CD4-positive, alpha-beta T cell (primary cell): ENCODE measurements around the gene AGBL1. TPM values are rescaled to one million over a fixed set of nuclear protein-coding genes. Genes with fewer than 3 reads are reported as not detected.

Experiments
- ATAC-seq: fragments of 200-7000 bp; cut with Tn5 transposase; one replicate; pipeline ENCODE4 v1.10.0; 2022; ENCODE audit warnings: mild to moderate bottlenecking; ENCODE audit not compliant: poor library complexity
- CTCF ChIA-PET: fragments of 350-600 bp; sonication (Branson Sonifier 250); formaldehyde crosslinking; loops from one replicate; lab custom pipeline; 2021; ENCODE audit warnings: antibody characterized with exemption, inconsistent platforms; lab: Charles Lee
- POLR2A ChIA-PET: fragments of 350-600 bp; sonication (Branson Sonifier 250); formaldehyde crosslinking; loops from one replicate; lab custom pipeline; 2021; ENCODE audit warnings: antibody characterized with exemption, inconsistent platforms; lab: Charles Lee
- DNase-seq, 14 experiments: peaks; one replicate each; pipeline ENCODE4 v3.0.0-alpha.2; 2013 to 2020; ENCODE audit warnings: mixed read lengths in 2 of 14
- H3K27ac ChIP-seq, 2 donors: one replicate each; pipeline versions ENCODE4 v1.5.1 to v1.7.0; 2013; ENCODE audit warnings: low read length in 2 of 2, low read depth in 1 of 2, mild to moderate bottlenecking in 1 of 2
- H3K27me3 ChIP-seq, 2 experiments: 1 replicate in 1 of 2; 2 replicates in 1 of 2; pipeline versions ENCODE4 v1.6.1 to v1.7.0; 2013; ENCODE audit warnings: low read length in 2 of 2, control low read depth in 1 of 2, mild to moderate bottlenecking in 1 of 2, moderate library complexity in 1 of 2; ENCODE audit not compliant: insufficient read depth in 2 of 2, control insufficient read depth in 1 of 2
- H3K36me3 ChIP-seq: one replicate; pipeline ENCODE4 v1.6.1; 2013; ENCODE audit warnings: low read length, control low read depth; ENCODE audit not compliant: insufficient read depth
- H3K4me1 ChIP-seq: one replicate; pipeline ENCODE4 v1.6.1; 2013; ENCODE audit warnings: low read length, control low read depth; ENCODE audit not compliant: insufficient read depth
- H3K4me3 ChIP-seq: one replicate; pipeline ENCODE4 v1.5.1; 2013; ENCODE audit warnings: mild to moderate bottlenecking, low read length, moderate library complexity
- H3K9me3 ChIP-seq, 2 experiments: 1 replicate in 1 of 2; 2 replicates in 1 of 2; pipeline versions ENCODE4 v1.6.1 to v1.7.0; 2013; ENCODE audit warnings: low read length in 2 of 2, mild to moderate bottlenecking in 2 of 2, control low read depth in 1 of 2, moderate library complexity in 1 of 2; ENCODE audit not compliant: control insufficient read depth in 1 of 2, insufficient read depth in 1 of 2
- H3K27ac Mint-ChIP-seq: one replicate; pipeline ENCODE4 v1.8.0; 2020; ENCODE audit warnings: mixed read lengths
- H3K27me3 Mint-ChIP-seq: one replicate; pipeline ENCODE4 v1.8.0; 2021; ENCODE audit warnings: mixed read lengths
- H3K36me3 Mint-ChIP-seq: one replicate; pipeline ENCODE4 v1.8.0; 2021; ENCODE audit warnings: low read depth, mixed read lengths
- H3K4me1 Mint-ChIP-seq: one replicate; pipeline ENCODE4 v1.8.0; 2021; ENCODE audit warnings: low read depth, mixed read lengths
- H3K4me3 Mint-ChIP-seq: one replicate; pipeline ENCODE4 v1.8.0; 2020; ENCODE audit warnings: mild to moderate bottlenecking, mixed read lengths
- H3K9me3 Mint-ChIP-seq: one replicate; pipeline ENCODE4 v1.8.0; 2020; ENCODE audit warnings: mixed read lengths
- intact Hi-C, 2 experiments: fragments of 100-400 bp; cut with DNase I in 1 of 2; cut with micrococcal nuclease in 1 of 2; formaldehyde crosslinking; loops; one replicate each; pipeline versions ENCODE4 v1.15.1 to v1.9.0; 2023 to 2025; cut with DNase I, micrococcal nuclease
- total RNA-seq, 174 experiments: library from RNA in 2 of 174; stranded (reverse) in 2 of 174; gene quantifications; one replicate each; pipeline ENCODE4 v1.2.3 and lab custom pipeline; 2021 to 2026
- TF ChIP-seq, protein P1 (sequence below): fragments of 200-600 bp; IDR thresholded peaks from one replicate; pipeline ENCODE4 v1.8.0; 2022; ENCODE audit warnings: antibody characterized with exemption, mild to moderate bottlenecking

Gene AGBL1
- total RNA-seq, 2 experiments from 2014 or later = not detected

DNA sequence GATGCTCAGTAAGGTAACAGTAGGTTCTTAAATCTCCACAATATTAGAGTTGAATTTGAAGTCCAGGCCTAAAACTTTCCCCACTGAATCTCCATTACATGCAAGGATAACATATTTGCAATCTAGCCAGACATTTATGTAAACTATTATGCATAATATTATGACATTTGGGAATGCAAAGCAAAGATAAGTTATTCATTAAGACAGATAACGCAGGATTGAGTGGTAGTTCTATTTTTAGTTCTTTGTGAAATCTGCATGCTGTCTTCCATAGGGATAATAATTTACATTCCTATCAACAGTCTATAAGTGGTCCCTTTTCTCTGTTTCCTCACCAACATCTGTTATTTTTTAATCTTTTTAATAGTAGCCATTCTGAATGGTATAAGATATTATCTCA, 333.5 kb downstream of the AGBL1 start:
- ChIA-PET POLR2A (no interaction called here), CTCF (no interaction called here)
- Histone ChIP-seq H3K9me3 (no peaks in the 10 kb centered on the region), H3K27ac (no peak overlapping the region), H3K36me3 (no peaks in the 10 kb centered on the region), H3K4me3 (no peak overlapping the region), H3K4me1 (no peaks in the 10 kb centered on the region), H3K27me3 (no peaks in the 10 kb centered on the region)
- Mint-ChIP-seq H3K27me3 (peaks cover 9% of the 10 kb centered on the region), H3K4me1 (no peaks in the 10 kb centered on the region), H3K36me3 (no peaks in the 10 kb centered on the region), H3K27ac (no peak overlapping the region), H3K9me3 (no peaks in the 10 kb centered on the region), H3K4me3 (no peak overlapping the region)
- ATAC-seq = no peak
- no peak for DNase-seq
- TF ChIP-seq, protein P1, sequence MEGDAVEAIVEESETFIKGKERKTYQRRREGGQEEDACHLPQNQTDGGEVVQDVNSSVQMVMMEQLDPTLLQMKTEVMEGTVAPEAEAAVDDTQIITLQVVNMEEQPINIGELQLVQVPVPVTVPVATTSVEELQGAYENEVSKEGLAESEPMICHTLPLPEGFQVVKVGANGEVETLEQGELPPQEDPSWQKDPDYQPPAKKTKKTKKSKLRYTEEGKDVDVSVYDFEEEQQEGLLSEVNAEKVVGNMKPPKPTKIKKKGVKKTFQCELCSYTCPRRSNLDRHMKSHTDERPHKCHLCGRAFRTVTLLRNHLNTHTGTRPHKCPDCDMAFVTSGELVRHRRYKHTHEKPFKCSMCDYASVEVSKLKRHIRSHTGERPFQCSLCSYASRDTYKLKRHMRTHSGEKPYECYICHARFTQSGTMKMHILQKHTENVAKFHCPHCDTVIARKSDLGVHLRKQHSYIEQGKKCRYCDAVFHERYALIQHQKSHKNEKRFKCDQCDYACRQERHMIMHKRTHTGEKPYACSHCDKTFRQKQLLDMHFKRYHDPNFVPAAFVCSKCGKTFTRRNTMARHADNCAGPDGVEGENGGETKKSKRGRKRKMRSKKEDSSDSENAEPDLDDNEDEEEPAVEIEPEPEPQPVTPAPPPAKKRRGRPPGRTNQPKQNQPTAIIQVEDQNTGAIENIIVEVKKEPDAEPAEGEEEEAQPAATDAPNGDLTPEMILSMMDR = no peak
- intact Hi-C loops = no loop called here

DNA sequence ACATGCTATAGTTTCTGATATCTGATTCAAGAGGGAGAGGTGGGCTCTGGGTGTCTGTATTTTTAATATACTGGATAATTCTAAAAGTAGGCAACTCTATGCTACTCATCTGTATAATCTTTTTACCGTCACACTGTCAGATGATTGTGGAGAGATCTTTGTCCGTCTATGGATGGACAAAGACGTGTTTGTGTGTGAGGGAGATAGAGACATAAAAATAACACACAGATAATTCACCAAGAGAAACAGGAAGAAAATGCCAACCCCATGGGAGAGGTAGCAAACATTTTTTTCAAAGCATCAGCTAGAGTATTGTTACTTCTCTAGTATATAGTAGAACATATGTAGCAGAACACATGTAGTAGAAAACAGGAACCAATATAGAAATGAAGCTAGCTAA, 346.1 kb downstream of the AGBL1 start:
- DNase-seq (no peak), ATAC-seq (no peak)
- Histone ChIP-seq H3K27me3 (no peaks in the 10 kb centered on the region), H3K36me3 (no peaks in the 10 kb centered on the region), H3K4me3 (no peak overlapping the region), H3K27ac (no peak overlapping the region), H3K9me3 (no peaks in the 10 kb centered on the region), H3K4me1 (no peaks in the 10 kb centered on the region)
- Mint-ChIP-seq H3K4me3 (no peak overlapping the region), H3K27ac (no peak overlapping the region), H3K9me3 (peaks cover 14% of the 10 kb centered on the region), H3K4me1 (no peaks in the 10 kb centered on the region), H3K36me3 (no peaks in the 10 kb centered on the region), H3K27me3 (no peaks in the 10 kb centered on the region)
- CTCF ChIA-PET = no interaction called here
- POLR2A ChIA-PET = no interaction called here
- intact Hi-C loops = no loop called here
- TF ChIP-seq, protein P1 = no peak

DNA sequence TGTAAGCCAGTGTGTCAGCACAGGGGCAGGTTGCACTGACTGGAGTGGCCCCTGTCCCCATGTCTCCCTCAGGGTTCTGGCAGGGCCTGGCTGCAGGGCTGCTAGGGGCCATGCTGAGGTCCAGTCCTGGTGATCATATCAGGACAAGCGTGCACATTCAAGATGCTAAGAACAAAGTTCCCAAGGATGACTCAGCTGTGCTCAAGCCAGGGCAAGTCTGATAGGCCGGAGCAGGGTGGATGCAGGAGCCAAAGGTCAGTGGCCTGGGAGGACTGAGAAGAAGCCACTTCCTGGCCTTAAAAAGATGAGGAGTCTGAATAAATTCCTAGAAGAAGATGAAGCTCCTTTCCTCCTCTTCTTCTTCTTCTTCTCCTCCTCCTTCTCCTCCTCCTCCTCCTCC, 353.2 kb downstream of the AGBL1 start:
- Mint-ChIP-seq H3K27me3 (no peaks in the 10 kb centered on the region), H3K36me3 (no peaks in the 10 kb centered on the region), H3K4me1 (no peaks in the 10 kb centered on the region), H3K27ac (no peak overlapping the region), H3K4me3 (no peak overlapping the region), H3K9me3 (no peaks in the 10 kb centered on the region)
- H3K27ac ChIP-seq = no peak overlapping the region
- H3K36me3 ChIP-seq = no peaks in the 10 kb centered on the region
- no peaks in the 10 kb centered on the region for H3K9me3 ChIP-seq
- DNase-seq (no peak), ATAC-seq (no peak)
- POLR2A ChIA-PET = no interaction called here
- H3K4me3 ChIP-seq = no peak overlapping the region
- intact Hi-C loops = no loop called here
- H3K4me1 ChIP-seq = no peaks in the 10 kb centered on the region
- H3K27me3 ChIP-seq = no peaks in the 10 kb centered on the region
- CTCF ChIA-PET = no interaction called here
- TF ChIP-seq, protein P1 = no peak
